Measurements from ENCODE around the gene SLC45A2. TPM values are rescaled to one million over a fixed set of nuclear protein-coding genes. Genes with fewer than 3 reads are reported as not detected.
"Not testable (repeated sequence)": the region's sequence is repeated elsewhere in the genome, so short reads cannot be mapped to it uniquely, and the experiment has no call there.

SLC45A2 gene
- total RNA-seq, 2 donors from 2014 or later, result 0.82 TPM; not detected in 1

DNA sequence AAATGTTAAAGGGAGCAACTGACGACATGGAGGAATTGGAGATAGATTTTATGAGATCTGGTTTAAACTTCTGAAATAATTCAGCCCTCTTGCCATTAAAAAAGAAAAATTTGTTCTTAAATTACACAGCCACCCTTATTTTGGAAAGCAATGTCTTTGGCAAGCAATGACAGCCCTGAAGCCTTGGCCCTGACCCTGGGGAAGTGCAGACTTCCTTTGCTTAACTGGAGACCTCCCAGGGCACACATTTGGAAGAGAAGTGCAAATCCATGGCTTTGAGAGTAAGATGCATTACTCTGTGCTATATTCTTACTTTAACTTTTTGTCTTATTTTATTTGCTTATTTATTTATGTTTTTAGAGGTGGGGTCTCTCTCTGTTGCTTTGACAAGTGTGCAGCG, 26.3 kb downstream of the SLC45A2 start:
- Histone ChIP-seq H3K27ac (no peak overlapping the region), H3K4me3 (no peak overlapping the region), H3K4me1 (no peaks in the 10 kb centered on the region), H3K27me3 (no peaks in the 10 kb centered on the region), H3K9me3 (no peaks in the 10 kb centered on the region), H3K36me3 (no peaks in the 10 kb centered on the region)
- DNase-seq (ENCODE audit: low spot score), result no peak
- TF ChIP-seq, protein P1, sequence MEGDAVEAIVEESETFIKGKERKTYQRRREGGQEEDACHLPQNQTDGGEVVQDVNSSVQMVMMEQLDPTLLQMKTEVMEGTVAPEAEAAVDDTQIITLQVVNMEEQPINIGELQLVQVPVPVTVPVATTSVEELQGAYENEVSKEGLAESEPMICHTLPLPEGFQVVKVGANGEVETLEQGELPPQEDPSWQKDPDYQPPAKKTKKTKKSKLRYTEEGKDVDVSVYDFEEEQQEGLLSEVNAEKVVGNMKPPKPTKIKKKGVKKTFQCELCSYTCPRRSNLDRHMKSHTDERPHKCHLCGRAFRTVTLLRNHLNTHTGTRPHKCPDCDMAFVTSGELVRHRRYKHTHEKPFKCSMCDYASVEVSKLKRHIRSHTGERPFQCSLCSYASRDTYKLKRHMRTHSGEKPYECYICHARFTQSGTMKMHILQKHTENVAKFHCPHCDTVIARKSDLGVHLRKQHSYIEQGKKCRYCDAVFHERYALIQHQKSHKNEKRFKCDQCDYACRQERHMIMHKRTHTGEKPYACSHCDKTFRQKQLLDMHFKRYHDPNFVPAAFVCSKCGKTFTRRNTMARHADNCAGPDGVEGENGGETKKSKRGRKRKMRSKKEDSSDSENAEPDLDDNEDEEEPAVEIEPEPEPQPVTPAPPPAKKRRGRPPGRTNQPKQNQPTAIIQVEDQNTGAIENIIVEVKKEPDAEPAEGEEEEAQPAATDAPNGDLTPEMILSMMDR (IDR thresholded peaks at IDR 0.05), result no peak

DNA sequence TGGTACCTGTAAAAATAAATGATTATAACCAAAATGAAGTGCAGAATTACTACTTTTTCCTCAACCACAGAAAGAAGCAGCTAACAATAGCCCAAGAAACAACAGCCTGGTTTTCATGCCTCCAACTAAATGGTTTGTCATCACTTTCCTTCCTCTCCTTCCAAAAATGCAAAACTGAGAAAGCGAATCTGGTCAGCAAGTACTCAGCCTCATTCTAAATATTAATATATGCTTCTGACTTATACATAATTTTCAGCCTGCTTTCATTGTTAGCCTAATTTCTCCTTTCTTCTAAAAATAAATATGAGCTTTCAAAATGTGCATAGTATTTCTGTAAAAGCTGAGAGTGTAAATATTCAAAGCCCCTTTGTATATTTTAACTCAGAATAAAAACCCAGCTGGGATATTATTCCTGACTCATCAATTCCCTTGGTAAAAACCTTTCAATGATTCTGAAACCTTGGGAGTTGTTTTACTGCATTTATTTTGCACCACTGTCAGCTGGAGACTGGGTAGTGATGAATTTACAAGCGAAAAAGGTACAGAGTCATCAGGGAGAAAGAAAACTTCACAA, 26.8 kb downstream of the SLC45A2 start:
- no peaks in the 10 kb centered on the region for H3K36me3 ChIP-seq
- no peaks in the 10 kb centered on the region for H3K4me1 ChIP-seq
- TF ChIP-seq, protein P1 (IDR thresholded peaks at IDR 0.05), result no peak
- H3K4me3 ChIP-seq, result no peak overlapping the region
- no peaks in the 10 kb centered on the region for H3K27me3 ChIP-seq
- H3K27ac ChIP-seq, result no peak overlapping the region
- no peaks in the 10 kb centered on the region for H3K9me3 ChIP-seq
- DNase-seq (ENCODE audit: low spot score), result no peak

DNA sequence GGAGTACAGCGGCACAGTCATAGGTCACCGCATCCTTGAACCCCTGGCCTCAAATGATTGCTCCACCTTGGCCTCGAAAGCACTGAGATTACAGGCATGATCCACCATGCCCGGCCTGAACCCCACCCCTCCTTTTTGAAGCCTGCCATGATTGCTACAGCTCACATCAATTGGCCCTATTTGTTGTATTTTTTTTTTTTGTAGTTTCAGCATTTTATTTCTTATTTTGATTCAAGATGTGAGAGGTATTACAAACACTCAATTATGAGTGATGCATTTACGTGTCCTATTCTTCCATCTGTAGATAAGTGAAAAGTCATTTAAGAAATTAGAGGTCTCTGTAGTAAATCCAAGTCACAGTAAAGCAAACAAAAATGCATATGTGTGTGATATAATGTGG, 32.3 kb downstream of the SLC45A2 start:
- not testable (repeated sequence) for DNase-seq (ENCODE audit: low spot score); H3K27me3 ChIP-seq; H3K4me3 ChIP-seq; H3K36me3 ChIP-seq; H3K4me1 ChIP-seq; H3K9me3 ChIP-seq; H3K27ac ChIP-seq

DNA sequence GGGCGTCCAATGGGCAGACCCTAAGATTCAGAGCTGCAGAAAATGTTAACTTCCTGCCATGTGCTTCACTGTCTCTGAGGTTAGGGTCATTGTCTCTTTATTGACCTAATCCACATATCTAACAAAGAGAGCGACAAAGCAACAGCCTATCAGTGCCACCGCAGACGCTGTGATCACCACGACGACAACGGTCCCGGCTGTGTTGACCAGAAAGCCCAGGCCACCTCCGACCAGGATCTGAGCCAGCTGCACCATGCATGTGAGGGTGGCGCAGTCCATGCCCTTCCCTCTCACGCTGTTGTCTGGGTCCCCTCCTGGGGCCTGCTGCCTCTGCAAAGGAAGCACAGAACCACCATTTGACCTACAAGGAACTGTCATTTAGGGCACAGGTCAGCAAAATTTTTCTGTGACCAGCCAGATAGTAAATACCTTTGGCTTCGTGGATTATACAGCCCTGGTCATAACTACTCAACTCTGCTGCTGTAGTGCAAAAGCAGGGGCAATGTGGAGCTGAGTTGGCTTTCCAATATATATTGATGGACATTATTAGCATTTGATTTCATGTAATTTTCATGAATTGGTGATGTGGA, 39.9 kb downstream of the SLC45A2 start:
- DNase-seq (ENCODE audit: low spot score), result no peak
- no peaks in the 10 kb centered on the region for H3K36me3 ChIP-seq
- TF ChIP-seq, protein P1 (IDR thresholded peaks at IDR 0.05), result no peak
- no peak overlapping the region for H3K27ac ChIP-seq
- peaks cover 0 to under 1% of the 10 kb centered on the region in 2 donors for H3K27me3 ChIP-seq
- H3K4me3 ChIP-seq, result no peak overlapping the region
- no peaks in the 10 kb centered on the region for H3K9me3 ChIP-seq
- no peaks in the 10 kb centered on the region for H3K4me1 ChIP-seq

DNA sequence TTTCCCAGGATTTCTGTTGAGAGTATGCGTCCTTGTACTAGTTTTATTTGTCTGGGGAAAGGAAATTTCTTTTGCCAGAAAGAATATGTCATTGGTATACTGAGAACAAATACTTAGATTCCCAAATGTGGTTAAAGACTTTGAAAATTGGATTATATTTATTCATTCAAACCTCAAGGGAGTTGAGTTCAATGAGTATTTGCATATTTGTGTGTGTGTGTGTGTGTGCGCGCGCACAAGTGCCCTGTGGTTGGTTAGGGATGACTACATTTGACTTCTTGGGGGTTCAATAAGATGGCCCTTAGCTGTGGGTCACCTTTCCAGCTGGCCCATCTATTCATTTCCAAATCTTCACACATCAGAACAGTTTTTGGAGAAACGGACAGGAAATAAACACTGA, 43.4 kb downstream of the SLC45A2 start:
- Histone ChIP-seq H3K9me3 (no peaks in the 10 kb centered on the region), H3K27ac (no peak overlapping the region), H3K36me3 (no peaks in the 10 kb centered on the region), H3K4me1 (peaks cover 0 to 11% of the 10 kb centered on the region in 2 donors), H3K4me3 (no peak overlapping the region), H3K27me3 (peaks cover 10 to 18% of the 10 kb centered on the region in 2 donors)
- TF ChIP-seq, protein P1 (IDR thresholded peaks at IDR 0.05), result no peak
- DNase-seq (ENCODE audit: low spot score), result no peak

DNA sequence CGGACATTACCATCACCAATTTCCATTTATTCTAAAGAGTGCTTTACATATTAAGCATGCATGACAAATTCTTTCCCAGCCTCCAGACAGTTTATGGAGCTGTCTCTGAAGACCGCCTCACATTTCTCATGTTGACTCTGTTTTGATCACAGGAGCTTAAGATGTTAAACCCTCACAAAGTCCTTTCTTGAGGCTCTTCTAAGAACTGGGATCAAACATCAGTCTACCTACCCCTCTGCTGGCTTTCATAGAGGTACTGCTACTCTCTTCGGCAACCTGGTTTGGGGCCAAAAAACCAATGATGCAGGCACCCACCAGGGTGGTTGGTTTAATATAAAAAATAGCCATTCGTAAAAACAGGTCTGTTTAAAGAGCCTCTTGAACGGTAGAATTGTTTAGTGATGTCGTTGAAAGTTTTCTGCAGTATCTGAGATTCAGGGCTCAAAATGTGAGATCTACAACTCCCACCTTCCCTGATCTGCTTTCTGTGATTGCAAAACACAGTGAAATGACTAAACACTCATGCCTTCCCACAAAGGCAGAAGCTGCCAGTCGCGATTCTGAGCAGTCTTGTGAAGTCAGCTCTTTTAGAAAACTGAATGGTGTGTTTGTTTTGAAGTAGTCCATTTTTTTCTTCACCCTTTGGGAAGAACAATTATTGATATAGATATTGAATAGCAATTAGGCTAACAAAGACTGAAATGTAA, 44.8 kb downstream of the SLC45A2 start:
- TF ChIP-seq, protein P1 (IDR thresholded peaks at IDR 0.05), result no peak
- Histone ChIP-seq H3K4me1 (peaks cover 0 to 15% of the 10 kb centered on the region in 2 donors), H3K4me3 (no peak overlapping the region), H3K9me3 (no peaks in the 10 kb centered on the region), H3K36me3 (no peaks in the 10 kb centered on the region), H3K27me3 (peaks cover 10 to 18% of the 10 kb centered on the region in 2 donors), H3K27ac (no peak overlapping the region)
- DNase-seq (ENCODE audit: low spot score), result no peak
